ENCODE measurements around the gene PDE10A. TPM values are rescaled to one million over a fixed set of nuclear protein-coding genes. Genes with fewer than 3 reads are reported as not detected.

Gene PDE10A
- total and polyA plus RNA-seq, 9 of the 15 experiments (the other 6 are each of a cell fraction or from before 2014, with no cell fraction given): 0.04 TPM; not detected in 8

- TF ChIP-seq DIDO1 (tag; IDR thresholded peaks at IDR 0.05; ENCODE audit: low read depth) (no peak), ARNT (IDR thresholded peaks at IDR 0.05) (no peak), GABPB1 (CRISPR knock-in tag; IDR thresholded peaks at IDR 0.05) (no peak)
- TF ChIP-seq, protein P1, sequence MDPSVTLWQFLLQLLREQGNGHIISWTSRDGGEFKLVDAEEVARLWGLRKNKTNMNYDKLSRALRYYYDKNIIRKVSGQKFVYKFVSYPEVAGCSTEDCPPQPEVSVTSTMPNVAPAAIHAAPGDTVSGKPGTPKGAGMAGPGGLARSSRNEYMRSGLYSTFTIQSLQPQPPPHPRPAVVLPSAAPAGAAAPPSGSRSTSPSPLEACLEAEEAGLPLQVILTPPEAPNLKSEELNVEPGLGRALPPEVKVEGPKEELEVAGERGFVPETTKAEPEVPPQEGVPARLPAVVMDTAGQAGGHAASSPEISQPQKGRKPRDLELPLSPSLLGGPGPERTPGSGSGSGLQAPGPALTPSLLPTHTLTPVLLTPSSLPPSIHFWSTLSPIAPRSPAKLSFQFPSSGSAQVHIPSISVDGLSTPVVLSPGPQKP (CRISPR knock-in tag; IDR thresholded peaks at IDR 0.05): no peak
Measured at GRCh38 chr6:165404697-165405096, 258.3 kb downstream of the PDE10A start (continued).

DNA sequence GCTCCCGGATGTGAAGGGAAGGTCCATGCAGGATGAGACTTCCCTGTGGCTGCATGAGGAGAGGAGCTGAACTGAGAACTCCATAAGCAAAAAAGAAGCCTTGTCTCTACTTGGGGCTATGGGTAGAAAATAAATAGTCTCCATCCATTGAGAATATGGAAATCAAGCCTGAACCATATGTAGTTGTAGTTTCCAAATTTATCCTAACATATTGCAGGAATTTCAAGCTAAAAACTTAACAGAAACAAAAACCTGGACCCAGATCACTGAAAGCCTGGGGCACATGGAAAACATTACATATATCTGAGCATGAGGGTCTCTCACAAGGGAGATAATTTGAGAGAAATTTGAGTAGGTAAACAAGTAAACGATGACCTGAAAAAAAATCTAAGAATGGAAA is 258.7 kb downstream of the PDE10A start:
- BruUV-seq (replicated peaks): no TSS peak
- POLR2A ChIA-PET: no interaction called here
- no peak overlapping the region for H3K4me3 ChIP-seq
- FAIRE-seq (no peak), ATAC-seq (no peak), DNase-seq (ENCODE audit: extremely low read depth in 1 of 4, low spot score in 3 of 4) (no peak)
- no peaks in the 10 kb centered on the region for H4K20me1 ChIP-seq (replicated peaks; ENCODE audit: control insufficient read depth, insufficient read depth, low read length)
- no peaks in the 10 kb centered on the region for H3K79me2 ChIP-seq (ENCODE audit: control insufficient read depth, insufficient read depth, low read length)
- WGBS (ENCODE audit: insufficient coverage, low coverage, missing lambda C conversion rate): 5% methylated on average over 2 of the region's 2 CpGs
- no peaks in the 10 kb centered on the region for H3K9me1 ChIP-seq (ENCODE audit: control insufficient read depth, insufficient read depth, low read length)
- no peaks in the 10 kb centered on the region for H3K27me3 ChIP-seq (ENCODE audit: control insufficient read depth in 2 of 2, insufficient read depth in 2 of 2, low read length in 2 of 2)
- H3K9ac ChIP-seq (ENCODE audit: insufficient read depth in 1 of 2, low read depth in 2 of 2, low read length in 2 of 2): no peak overlapping the region
- CTCF ChIA-PET (ENCODE audit: low intra/inter-chr PET ratio): no interaction called here
- in situ Hi-C loops (cut with MboI) (no loop called here), intact Hi-C loops (cut with micrococcal nuclease) (no loop called here)
- no peak overlapping the region for H3K27ac ChIP-seq (ENCODE audit: extremely low read depth, low read depth, low read length)
- H3K36me3 ChIP-seq (ENCODE audit: control insufficient read depth, insufficient read depth, low read length): no peaks in the 10 kb centered on the region
- TF ChIP-seq KAT8 (IDR thresholded peaks at IDR 0.05; ENCODE audit: low read depth) (no peak), PPARD (CRISPR knock-in tag; IDR thresholded peaks at IDR 0.05) (no peak), KDM5B (IDR thresholded peaks at IDR 0.05; ENCODE audit: insufficient replicate concordance, low read depth, low read length) (no peak), TCF7 (IDR thresholded peaks at IDR 0.05; ENCODE audit: borderline replicate concordance) (no peak), ZNF212 (CRISPR knock-in tag; IDR thresholded peaks at IDR 0.05) (no peak), ZNF830 (CRISPR knock-in tag; IDR thresholded peaks at IDR 0.05) (no peak), HMG20B (CRISPR knock-in tag; IDR thresholded peaks at IDR 0.05) (no peak), CBX1 (IDR thresholded peaks at IDR 0.05; ENCODE audit: low read depth) (no peak), PHF20 (IDR thresholded peaks at IDR 0.05; ENCODE audit: partially characterized antibody) (no peak), BHLHE40 (IDR thresholded peaks at IDR 0.05; ENCODE audit: low read length) (no peak), CREB5 (CRISPR knock-in tag; IDR thresholded peaks at IDR 0.05) (no peak)
- no peak overlapping the region for H3K4me2 ChIP-seq (ENCODE audit: insufficient read depth, low read length)
- H3K9me3 ChIP-seq (replicated peaks; ENCODE audit: control insufficient read depth, insufficient read depth, low read depth, low read length): peaks cover 4% of the 10 kb centered on the region
- H2AFZ ChIP-seq (ENCODE audit: low read depth, low read length): no peak overlapping the region
- no peaks in the 10 kb centered on the region for H3K4me1 ChIP-seq (replicated peaks in 1 of 2; ENCODE audit: control insufficient read depth in 2 of 2, insufficient read depth in 2 of 2, low read length in 2 of 2)
